GM18498 (cell line): Measurements from ENCODE around the gene AQP2.

Experiments used
- ATAC-seq: cut with Tn5 transposase; IDR thresholded peaks from one replicate; pipeline ENCODE4 v1.9.1; 2021; ENCODE audit warnings: mild to moderate bottlenecking, moderate library complexity; ENCODE audit not compliant: unreplicated experiment

Gene AQP2

DNA sequence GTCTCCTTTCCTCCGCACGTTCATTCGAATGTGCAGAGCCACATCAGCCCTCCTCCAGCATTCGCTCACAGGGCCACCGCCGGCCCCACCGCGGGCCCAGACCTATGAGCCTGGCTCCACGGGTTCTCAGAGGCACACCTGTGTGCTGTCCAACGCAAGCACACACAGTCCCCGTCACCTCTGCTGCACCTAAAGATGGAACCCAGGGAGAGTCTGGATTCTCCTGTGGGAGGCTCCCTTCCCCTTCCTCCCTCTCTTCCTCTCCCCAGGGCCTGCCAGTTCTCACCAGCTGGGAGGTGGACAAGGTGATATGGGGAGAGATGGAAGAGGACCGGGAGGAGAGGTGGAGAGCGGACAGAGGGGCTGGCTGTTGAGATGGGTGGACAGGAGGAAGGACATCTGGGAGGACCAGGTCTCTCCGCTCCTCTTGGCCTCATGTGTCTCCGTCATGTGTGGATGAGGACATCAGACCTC is 17.3 kb downstream of the AQP2 start:
- no peak for ATAC-seq

- no peak for ATAC-seq
Observed at GRCh38 chr12:49968471-49968870, 17.9 kb downstream of the AQP2 start.

DNA sequence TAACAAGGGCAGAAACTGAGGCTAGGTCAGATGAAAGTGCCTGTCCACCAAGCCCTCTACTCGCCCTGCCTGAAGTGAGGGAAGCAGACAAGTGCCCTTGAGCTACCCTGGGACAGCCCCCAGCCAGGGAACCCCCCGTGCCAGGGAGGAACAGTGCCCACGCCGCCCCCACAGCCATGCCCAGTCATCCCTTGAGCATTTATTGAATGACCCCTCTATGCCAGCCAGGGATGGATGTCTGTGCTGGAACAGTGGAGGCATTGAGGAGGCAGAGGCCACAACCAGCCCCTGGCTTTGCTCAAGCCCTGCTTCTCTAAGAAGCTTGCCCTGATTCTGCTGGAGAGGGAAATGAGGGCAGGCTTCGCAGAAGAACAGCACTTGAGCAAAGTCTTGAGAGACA is 18.5 kb downstream of the AQP2 start:
- no peak for ATAC-seq

- no peak for ATAC-seq
Observed at GRCh38 chr12:49969651-49970429, 19.3 kb downstream of the AQP2 start.

GRCh38 chr12:49970658-49971057 is 20.1 kb downstream of the AQP2 start:
- no peak for ATAC-seq

DNA sequence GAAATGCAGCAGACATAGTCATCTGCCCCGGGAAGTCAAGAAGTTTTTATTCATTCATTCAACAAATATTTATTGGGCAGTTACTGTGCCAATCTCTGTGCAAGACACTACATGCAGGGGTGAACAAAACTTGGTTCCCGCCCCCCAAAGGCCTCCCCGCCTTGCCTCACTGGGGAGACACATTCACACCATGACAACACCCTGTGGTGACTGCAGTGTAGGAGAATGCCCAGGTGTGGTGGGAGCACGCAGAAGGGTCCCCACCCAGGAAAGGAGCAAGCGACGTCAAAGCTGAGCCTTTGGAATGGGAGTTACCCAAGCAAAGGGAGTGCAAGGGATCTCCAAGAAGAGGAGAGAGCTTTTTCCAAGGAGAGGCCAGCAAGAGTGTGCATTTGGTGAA is 20.6 kb downstream of the AQP2 start:
- ATAC-seq, result no peak

DNA sequence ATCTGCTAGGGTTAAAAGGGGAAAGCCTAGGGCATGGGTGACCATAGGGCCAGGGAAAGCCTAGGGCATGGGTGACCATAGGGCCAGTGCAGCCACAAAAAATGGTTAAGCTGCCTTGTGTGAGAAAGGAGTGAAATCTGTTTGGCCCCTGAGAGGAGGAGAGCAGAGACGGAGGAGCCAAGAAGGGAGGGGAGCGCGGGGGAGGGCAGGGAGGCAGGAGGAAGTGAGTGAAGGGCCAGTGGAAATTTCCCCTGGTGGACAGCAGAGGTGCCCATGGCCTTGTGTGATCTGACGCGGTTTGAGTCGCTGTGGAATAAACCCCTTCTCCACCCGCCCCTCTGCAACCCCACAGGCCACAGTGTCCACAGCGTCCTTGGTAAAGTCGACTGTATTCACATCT is 21.6 kb downstream of the AQP2 start:
- ATAC-seq, result no peak

DNA sequence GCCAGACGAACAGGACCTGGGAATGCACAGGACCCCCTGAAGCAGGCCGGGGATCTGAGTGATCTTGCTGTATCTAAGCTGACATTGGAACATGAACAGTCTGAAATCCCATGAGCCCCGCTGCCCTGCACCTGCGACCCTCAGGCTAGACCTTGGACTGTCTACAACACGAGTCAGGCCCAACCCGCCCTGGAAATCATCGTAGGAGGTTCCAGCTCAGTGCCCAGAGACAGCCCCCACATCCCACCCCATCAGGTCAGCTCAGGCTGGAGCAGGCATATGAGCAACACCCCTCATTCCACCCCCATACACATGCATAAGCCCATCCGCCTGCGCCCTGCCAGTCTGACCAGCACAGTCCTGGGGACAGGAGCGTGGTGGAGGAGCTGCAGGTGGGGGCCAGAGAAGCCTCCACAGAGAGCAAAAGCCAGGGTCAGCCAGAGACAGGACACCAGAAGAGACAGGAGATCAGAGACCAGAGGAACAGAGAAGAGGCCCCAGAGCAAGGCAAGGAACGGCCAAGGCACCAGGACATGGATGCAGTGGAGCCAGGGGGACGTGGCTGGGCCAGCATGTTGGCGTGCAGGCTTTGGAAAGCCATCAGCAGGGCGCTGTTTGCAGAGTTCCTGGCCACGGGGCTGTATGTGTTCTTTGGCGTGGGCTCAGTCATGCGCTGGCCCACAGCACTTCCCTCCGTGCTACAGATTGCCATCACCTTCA is 22.3 kb downstream of the AQP2 start, which contains the start of gene AQP6:
Gene AQP6 (plus strand): TSS at position 307 of the 720 bp plus-strand sequence. CDS start 227 bp downstream, at position 534.
- ATAC-seq, result no peak

GRCh38 chr12:49973361-49973830 is 22.9 kb downstream of the AQP2 start:
- no peak for ATAC-seq

DNA sequence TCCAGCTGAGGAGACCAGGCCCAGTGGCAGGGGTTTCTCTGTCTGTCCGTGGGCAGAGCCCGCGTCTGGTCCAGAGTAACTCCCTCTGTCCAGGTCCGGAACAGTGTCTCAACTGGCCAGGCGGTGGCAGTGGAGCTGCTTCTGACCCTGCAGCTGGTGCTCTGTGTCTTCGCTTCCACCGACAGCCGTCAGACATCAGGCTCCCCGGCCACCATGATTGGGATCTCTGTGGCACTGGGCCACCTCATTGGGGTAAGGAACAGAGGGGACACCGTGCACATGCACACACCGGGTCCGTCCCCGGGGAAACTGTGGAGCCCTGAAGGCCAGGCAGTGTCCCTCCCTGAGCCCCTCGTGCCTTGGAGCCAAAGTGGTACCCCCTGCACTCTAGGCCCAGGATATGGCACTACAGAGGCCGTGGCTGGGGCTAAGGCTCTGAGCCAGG is 23.7 kb downstream of the AQP2 start:
- no peak for ATAC-seq

DNA sequence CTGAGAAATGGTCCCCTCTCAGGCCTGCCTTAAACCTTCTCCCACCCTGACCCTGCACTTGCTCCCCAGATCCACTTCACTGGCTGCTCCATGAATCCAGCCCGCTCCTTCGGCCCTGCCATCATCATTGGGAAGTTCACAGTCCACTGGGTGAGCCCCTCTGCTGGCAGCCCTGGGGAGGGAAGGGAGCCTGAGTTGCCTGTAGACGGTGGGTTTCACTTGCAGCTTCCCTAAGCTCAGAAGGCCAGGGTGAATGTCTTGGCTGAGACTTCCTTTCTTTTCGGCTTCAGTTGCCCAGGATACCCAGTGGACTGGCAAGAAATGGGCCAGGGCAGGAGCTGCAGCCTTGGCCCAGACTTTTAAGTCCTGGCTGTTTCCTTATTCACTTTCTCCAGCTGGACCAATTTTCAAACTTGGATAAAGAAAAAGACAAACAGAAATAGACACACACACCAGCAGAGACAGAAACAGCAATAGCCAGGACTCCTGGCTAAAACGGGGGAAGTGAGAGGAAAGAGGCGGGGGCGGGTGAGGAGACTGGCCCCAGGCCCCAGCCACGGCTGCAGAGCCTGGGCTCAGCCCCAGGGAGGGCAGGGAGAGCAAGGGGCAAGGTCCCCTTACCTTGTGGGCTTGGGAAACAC is 24.3 kb downstream of the AQP2 start:
- ATAC-seq, result no peak

GRCh38 chr12:49975318-49975761 is 24.8 kb downstream of the AQP2 start:
- no peak for ATAC-seq

DNA sequence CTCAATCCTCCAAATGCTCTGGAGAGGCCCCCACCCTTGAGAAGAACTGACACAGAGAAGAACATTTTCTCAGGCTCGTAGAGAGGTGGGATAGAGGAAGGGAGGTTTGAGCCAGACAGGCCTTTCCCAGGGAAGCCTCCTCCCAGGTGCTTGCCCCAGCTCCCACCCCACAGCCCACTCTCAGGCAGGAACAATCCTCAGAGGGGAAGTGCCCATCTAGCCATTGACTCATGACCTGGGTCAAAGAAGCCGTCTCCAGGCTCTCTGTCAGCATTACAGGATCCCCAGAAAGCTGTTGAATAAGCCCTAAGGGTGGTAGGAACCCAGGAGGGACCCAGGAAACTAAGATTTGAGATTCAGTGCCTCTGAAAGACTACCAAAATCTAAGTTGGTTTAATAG is 26.0 kb downstream of the AQP2 start:
- no peak for ATAC-seq

DNA sequence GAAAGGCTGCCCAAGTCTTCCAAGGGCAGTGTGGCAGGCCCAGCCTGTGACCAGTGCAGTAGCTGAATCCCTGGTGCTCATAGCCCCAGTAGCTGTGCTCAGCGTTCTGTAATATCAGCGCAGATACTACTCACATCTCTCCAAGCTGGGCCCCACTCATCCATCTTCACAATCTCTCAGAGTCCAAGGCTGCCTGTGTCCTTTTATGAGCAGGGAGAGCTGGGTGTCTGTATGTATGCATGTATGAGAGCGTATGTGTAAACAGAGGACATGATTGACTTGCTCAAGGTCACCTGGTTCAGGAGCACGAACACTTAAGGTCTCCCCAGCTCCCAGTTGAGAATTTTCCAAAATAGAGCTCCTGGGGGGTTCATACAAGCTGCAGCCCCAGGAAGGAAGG is 27.6 kb downstream of the AQP2 start:
- ATAC-seq, result no peak

- ATAC-seq, result no peak
Observed at GRCh38 chr12:49979016-49979586, 28.6 kb downstream of the AQP2 start.

GRCh38 chr12:49979791-49980190 is 29.3 kb downstream of the AQP2 start:
- ATAC-seq, result no peak

GRCh38 chr12:49980501-49981349 is 30.2 kb downstream of the AQP2 start:
- no peak for ATAC-seq

GRCh38 chr12:49982246-49983087 is 31.9 kb downstream of the AQP2 start:
- no peak for ATAC-seq

- ATAC-seq, result no peak
Observed at GRCh38 chr12:49983892-49984291, 33.4 kb downstream of the AQP2 start.
